DND-41 (cell line): Measurements from ENCODE around the gene CLDN9.

Experiments
- ATAC-seq: fragments of 200-7000 bp; cut with Tn5 transposase; 3 replicates; pipeline ENCODE4 v1.9.1; 2021; ENCODE audit warnings: low read depth; ENCODE audit not compliant: insufficient read depth
- DNase-seq: peaks from one replicate; pipeline ENCODE4 v3.0.0-alpha.2; 2020
- H2AFZ ChIP-seq: 2 replicates; pipeline ENCODE4 v1.6.0; 2012; ENCODE audit warnings: low read depth, low read length
- H3K27ac ChIP-seq: 2 replicates; pipeline ENCODE4 v1.5.1; 2012; ENCODE audit warnings: low read length, inconsistent platforms
- H3K27me3 ChIP-seq: fragments of 200-600 bp; sonication (generic); 2 replicates; pipeline ENCODE4 v1.6.0; 2012; ENCODE audit warnings: low read length, mild to moderate bottlenecking, inconsistent platforms; ENCODE audit not compliant: insufficient read depth, poor library complexity
- H3K36me3 ChIP-seq: 2 replicates; pipeline ENCODE4 v1.5.1; 2012; ENCODE audit warnings: low read length, inconsistent platforms; ENCODE audit not compliant: insufficient read depth
- H3K4me1 ChIP-seq: 2 replicates; pipeline ENCODE4 v1.5.1; 2012; ENCODE audit warnings: mild to moderate bottlenecking, low read length; ENCODE audit not compliant: insufficient read depth
- H3K4me2 ChIP-seq: 2 replicates; pipeline ENCODE4 v1.6.0; 2012; ENCODE audit warnings: mild to moderate bottlenecking, moderate library complexity, low read length, inconsistent platforms; ENCODE audit not compliant: insufficient read depth
- H3K4me3 ChIP-seq, 2 experiments: fragments of 200-600 bp in 1 of 2; shearing (Covaris generic) in 1 of 2; 2 replicates each; pipeline ENCODE4 v1.5.1; 2012 to 2016; ENCODE audit warnings: inconsistent platforms in 2 of 2, low read length in 2 of 2, mild to moderate bottlenecking in 2 of 2, low read depth in 1 of 2, moderate library complexity in 1 of 2
- H3K79me2 ChIP-seq: 2 replicates; pipeline ENCODE4 v1.6.0; 2012; ENCODE audit warnings: low read length, inconsistent platforms; ENCODE audit not compliant: insufficient read depth
- H3K9ac ChIP-seq: 2 replicates; pipeline ENCODE4 v1.6.0; 2012; ENCODE audit warnings: low read depth, mild to moderate bottlenecking, inconsistent platforms, low read length, moderate library complexity
- H3K9me3 ChIP-seq: 2 replicates; pipeline ENCODE4 v1.5.1; 2012; ENCODE audit warnings: low read length, moderate library complexity, mild to moderate bottlenecking, inconsistent platforms; ENCODE audit not compliant: insufficient read depth, severe bottlenecking
- H4K20me1 ChIP-seq: 2 replicates; pipeline ENCODE4 v1.6.0; 2012; ENCODE audit warnings: low read length; ENCODE audit not compliant: insufficient read depth
- CTCF ChIP-seq: IDR thresholded peaks from 2 replicates; pipeline ENCODE4 v1.5.1; 2012; ENCODE audit warnings: borderline replicate concordance, low read length, moderate library complexity, mild to moderate bottlenecking; ENCODE audit not compliant: poor library complexity, severe bottlenecking; ENCODE audit errors: extremely low read depth
- EZH2 ChIP-seq: IDR thresholded peaks from 3 replicates; pipeline ENCODE4 v1.6.1; 2012; ENCODE audit warnings: borderline replicate concordance, low read depth, mild to moderate bottlenecking, moderate library complexity, low read length, inconsistent platforms; ENCODE audit not compliant: severe bottlenecking

CLDN9 gene

GRCh38 chr16:3062553-3062952, 49.8 kb downstream of the CLDN9 start:
- Histone ChIP-seq H3K36me3 (peaks cover 28% of the 10 kb centered on the region), H4K20me1 (peaks cover 7% of the 10 kb centered on the region; the same call in 1 of the 2 replicates), H2AFZ (no peak overlapping the region), H3K4me3 (no peak overlapping the region), H3K9me3 (no peaks in the 10 kb centered on the region), H3K4me2 (no peak overlapping the region), H3K9ac (no peak overlapping the region), H3K4me1 (peaks cover 55% of the 10 kb centered on the region), H3K27ac (no peak overlapping the region), H3K79me2 (peaks cover 47% of the 10 kb centered on the region), H3K27me3 (no peaks in the 10 kb centered on the region)
- no peak for DNase-seq
- ATAC-seq, result no peak
- no peak for TF ChIP-seq CTCF
- no peak for TF ChIP-seq EZH2

- Histone ChIP-seq H3K4me3 (no peak overlapping the region), H3K4me2 (no peak overlapping the region), H2AFZ (no peak overlapping the region), H3K9ac (no peak overlapping the region), H3K27me3 (no peaks in the 10 kb centered on the region), H3K79me2 (peaks cover 46% of the 10 kb centered on the region), H4K20me1 (peaks cover 5% of the 10 kb centered on the region; the same call in 1 of the 2 replicates), H3K27ac (no peak overlapping the region; the same call in 1 of the 2 replicates), H3K36me3 (peaks cover 35% of the 10 kb centered on the region), H3K4me1 (peaks cover 57% of the 10 kb centered on the region), H3K9me3 (no peaks in the 10 kb centered on the region)
- TF ChIP-seq EZH2 (no peak), CTCF (no peak)
- no peak for ATAC-seq
- DNase-seq, result no peak
Observed at GRCh38 chr16:3063625-3064386, 51.1 kb downstream of the CLDN9 start.
